Measurements from ENCODE around the gene OR2Z1.

DNA sequence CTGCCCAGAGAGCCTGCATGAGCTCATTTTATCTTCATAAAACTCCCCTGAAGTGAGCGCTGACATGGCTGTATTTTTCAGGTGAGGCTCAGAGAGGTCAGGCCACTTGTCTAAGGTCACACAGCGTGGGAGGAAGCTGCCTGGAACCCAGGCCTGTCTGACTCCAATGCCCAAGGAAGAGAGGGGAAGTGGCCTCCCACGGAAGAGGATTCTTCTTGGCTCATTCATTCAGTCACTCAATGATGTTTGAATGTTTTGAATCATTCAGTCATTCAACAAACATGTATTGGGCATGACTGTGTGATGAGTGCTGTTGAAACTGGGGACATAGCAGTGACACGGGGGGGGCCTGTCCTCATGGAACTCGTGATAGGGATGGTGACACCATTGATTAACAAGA is 34.9 kb upstream of the OR2Z1 start:
- TF ChIP-seq, protein P1, sequence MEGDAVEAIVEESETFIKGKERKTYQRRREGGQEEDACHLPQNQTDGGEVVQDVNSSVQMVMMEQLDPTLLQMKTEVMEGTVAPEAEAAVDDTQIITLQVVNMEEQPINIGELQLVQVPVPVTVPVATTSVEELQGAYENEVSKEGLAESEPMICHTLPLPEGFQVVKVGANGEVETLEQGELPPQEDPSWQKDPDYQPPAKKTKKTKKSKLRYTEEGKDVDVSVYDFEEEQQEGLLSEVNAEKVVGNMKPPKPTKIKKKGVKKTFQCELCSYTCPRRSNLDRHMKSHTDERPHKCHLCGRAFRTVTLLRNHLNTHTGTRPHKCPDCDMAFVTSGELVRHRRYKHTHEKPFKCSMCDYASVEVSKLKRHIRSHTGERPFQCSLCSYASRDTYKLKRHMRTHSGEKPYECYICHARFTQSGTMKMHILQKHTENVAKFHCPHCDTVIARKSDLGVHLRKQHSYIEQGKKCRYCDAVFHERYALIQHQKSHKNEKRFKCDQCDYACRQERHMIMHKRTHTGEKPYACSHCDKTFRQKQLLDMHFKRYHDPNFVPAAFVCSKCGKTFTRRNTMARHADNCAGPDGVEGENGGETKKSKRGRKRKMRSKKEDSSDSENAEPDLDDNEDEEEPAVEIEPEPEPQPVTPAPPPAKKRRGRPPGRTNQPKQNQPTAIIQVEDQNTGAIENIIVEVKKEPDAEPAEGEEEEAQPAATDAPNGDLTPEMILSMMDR (IDR thresholded peaks at IDR 0.05 in 2 of 3, conservative IDR thresholded peaks at IDR 0.05 in 1 of 3; ENCODE audit: borderline replicate concordance in 1 of 3, insufficient read depth in 1 of 3, low read depth in 2 of 3, low read length in 2 of 3): no peak
- TF ChIP-seq, protein P2, sequence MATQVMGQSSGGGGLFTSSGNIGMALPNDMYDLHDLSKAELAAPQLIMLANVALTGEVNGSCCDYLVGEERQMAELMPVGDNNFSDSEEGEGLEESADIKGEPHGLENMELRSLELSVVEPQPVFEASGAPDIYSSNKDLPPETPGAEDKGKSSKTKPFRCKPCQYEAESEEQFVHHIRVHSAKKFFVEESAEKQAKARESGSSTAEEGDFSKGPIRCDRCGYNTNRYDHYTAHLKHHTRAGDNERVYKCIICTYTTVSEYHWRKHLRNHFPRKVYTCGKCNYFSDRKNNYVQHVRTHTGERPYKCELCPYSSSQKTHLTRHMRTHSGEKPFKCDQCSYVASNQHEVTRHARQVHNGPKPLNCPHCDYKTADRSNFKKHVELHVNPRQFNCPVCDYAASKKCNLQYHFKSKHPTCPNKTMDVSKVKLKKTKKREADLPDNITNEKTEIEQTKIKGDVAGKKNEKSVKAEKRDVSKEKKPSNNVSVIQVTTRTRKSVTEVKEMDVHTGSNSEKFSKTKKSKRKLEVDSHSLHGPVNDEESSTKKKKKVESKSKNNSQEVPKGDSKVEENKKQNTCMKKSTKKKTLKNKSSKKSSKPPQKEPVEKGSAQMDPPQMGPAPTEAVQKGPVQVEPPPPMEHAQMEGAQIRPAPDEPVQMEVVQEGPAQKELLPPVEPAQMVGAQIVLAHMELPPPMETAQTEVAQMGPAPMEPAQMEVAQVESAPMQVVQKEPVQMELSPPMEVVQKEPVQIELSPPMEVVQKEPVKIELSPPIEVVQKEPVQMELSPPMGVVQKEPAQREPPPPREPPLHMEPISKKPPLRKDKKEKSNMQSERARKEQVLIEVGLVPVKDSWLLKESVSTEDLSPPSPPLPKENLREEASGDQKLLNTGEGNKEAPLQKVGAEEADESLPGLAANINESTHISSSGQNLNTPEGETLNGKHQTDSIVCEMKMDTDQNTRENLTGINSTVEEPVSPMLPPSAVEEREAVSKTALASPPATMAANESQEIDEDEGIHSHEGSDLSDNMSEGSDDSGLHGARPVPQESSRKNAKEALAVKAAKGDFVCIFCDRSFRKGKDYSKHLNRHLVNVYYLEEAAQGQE (IDR thresholded peaks at IDR 0.05; ENCODE audit: low read depth): no peak
- TF ChIP-seq, protein P3, sequence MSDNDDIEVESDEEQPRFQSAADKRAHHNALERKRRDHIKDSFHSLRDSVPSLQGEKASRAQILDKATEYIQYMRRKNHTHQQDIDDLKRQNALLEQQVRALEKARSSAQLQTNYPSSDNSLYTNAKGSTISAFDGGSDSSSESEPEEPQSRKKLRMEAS (IDR thresholded peaks at IDR 0.05): no peak
- TF ChIP-seq EZH2 (IDR thresholded peaks at IDR 0.05) (no peak), POLR2A (IDR thresholded peaks at IDR 0.05; ENCODE audit: borderline replicate concordance, extremely low read depth, insufficient read depth, insufficient read length) (no peak), EZH2phosphoT487 (IDR thresholded peaks at IDR 0.05; ENCODE audit: borderline replicate concordance) (no peak), RAD21 (IDR thresholded peaks at IDR 0.05; ENCODE audit: low read depth) (no peak), ZNF274 (IDR thresholded peaks at IDR 0.05; ENCODE audit: low read depth, low read length) (no peak), POLR2AphosphoS5 (IDR thresholded peaks at IDR 0.05; ENCODE audit: low read depth, low read length) (no peak)

Data from HCT116 (cell line).